Measurements from ENCODE around the gene CGA.

DNA sequence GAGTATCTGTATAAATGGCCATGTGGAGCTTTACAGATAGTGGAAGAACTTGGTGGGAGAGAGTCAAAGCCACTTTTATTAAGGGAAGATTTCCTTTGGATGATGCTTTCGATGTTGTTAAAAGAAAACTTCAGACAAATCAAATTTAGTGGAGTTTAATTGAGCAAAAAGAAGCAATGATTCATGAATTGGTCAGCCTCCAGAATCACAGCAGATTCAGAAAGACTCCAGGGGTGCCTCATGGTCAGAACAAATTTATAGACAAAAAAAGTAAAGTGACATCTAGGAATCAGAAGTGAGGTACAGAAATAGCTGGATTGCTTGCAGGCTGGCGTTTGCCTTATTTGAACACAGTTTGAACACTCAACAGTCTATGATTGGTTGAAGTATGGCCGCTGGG is 5.3 kb upstream of the CGA start:
- TF ChIP-seq, protein P1, sequence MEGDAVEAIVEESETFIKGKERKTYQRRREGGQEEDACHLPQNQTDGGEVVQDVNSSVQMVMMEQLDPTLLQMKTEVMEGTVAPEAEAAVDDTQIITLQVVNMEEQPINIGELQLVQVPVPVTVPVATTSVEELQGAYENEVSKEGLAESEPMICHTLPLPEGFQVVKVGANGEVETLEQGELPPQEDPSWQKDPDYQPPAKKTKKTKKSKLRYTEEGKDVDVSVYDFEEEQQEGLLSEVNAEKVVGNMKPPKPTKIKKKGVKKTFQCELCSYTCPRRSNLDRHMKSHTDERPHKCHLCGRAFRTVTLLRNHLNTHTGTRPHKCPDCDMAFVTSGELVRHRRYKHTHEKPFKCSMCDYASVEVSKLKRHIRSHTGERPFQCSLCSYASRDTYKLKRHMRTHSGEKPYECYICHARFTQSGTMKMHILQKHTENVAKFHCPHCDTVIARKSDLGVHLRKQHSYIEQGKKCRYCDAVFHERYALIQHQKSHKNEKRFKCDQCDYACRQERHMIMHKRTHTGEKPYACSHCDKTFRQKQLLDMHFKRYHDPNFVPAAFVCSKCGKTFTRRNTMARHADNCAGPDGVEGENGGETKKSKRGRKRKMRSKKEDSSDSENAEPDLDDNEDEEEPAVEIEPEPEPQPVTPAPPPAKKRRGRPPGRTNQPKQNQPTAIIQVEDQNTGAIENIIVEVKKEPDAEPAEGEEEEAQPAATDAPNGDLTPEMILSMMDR (IDR thresholded peaks at IDR 0.05), result no peak
- no peak for TF ChIP-seq EP300 (IDR thresholded peaks at IDR 0.05)

Measured in suprapubic skin (tissue), 3 donors.